GM23248 (cell line): ENCODE measurements around the gene TARDBP. TPM values are rescaled to one million over a fixed set of nuclear protein-coding genes. Genes with fewer than 3 reads are reported as not detected.
"Not testable (repeated sequence)": the region's sequence is repeated elsewhere in the genome, so short reads cannot be mapped to it uniquely, and the experiment has no call there.

Experiments
- DNase-seq: peaks from one replicate; pipeline ENCODE4 v3.0.0-alpha.2; 2015
- H2AFZ ChIP-seq: fragments of 200-600 bp; sonication (generic); 2 replicates; pipeline ENCODE4 v1.6.1; 2016; ENCODE audit warnings: antibody characterized with exemption
- H3F3A ChIP-seq: fragments of 200-600 bp; sonication (generic); 2 replicates; pipeline ENCODE4 v1.6.1; 2016; ENCODE audit warnings: mild to moderate bottlenecking, antibody characterized with exemption, mixed run types; ENCODE audit not compliant: insufficient read depth
- H3K27ac ChIP-seq: fragments of 200-600 bp; sonication (generic); 2 replicates; pipeline ENCODE4 v1.5.1; 2016; ENCODE audit warnings: mild to moderate bottlenecking
- H3K27me3 ChIP-seq: fragments of 200-600 bp; sonication (generic); replicated peaks from 2 replicates; pipeline ENCODE4 v1.6.1; 2016; ENCODE audit warnings: mild to moderate bottlenecking; ENCODE audit not compliant: insufficient read depth
- H3K36me3 ChIP-seq: fragments of 200-600 bp; sonication (generic); 2 replicates; pipeline ENCODE4 v1.6.1; 2016; ENCODE audit warnings: low read depth, mild to moderate bottlenecking
- H3K4me1 ChIP-seq: fragments of 200-600 bp; sonication (generic); 2 replicates; pipeline ENCODE4 v1.6.1; 2016; ENCODE audit warnings: mild to moderate bottlenecking; ENCODE audit not compliant: insufficient read depth
- H3K4me2 ChIP-seq: fragments of 200-600 bp; sonication (generic); one replicate; pipeline ENCODE4 v1.6.1; 2016; ENCODE audit warnings: mild to moderate bottlenecking; ENCODE audit not compliant: unreplicated experiment
- H3K4me3 ChIP-seq: fragments of 200-600 bp; sonication (generic); 2 replicates; pipeline ENCODE4 v1.5.1; 2016; ENCODE audit warnings: mild to moderate bottlenecking
- H3K79me2 ChIP-seq: fragments of 200-600 bp; sonication (generic); 2 replicates; pipeline ENCODE4 v1.6.1; 2016; ENCODE audit warnings: mild to moderate bottlenecking; ENCODE audit not compliant: insufficient read depth
- H3K9ac ChIP-seq: fragments of 200-600 bp; sonication (generic); 2 replicates; pipeline ENCODE4 v1.6.1; 2016; ENCODE audit warnings: mild to moderate bottlenecking
- H3K9me2 ChIP-seq: fragments of 200-600 bp; sonication (generic); 2 replicates; pipeline ENCODE4 v1.6.1; 2016; ENCODE audit warnings: mixed run types, mild to moderate bottlenecking, moderate library complexity; ENCODE audit not compliant: insufficient read depth
- H3K9me3 ChIP-seq: fragments of 200-600 bp; sonication (generic); one replicate; pipeline ENCODE4 v1.6.1; 2017; ENCODE audit warnings: low read depth
- H4K20me1 ChIP-seq: fragments of 200-600 bp; sonication (generic); 2 replicates; pipeline ENCODE4 v1.6.0; 2016; ENCODE audit not compliant: insufficient read depth
- EZH2 ChIP-seq: fragments of 200-600 bp; sonication (generic); IDR thresholded peaks from 2 replicates; pipeline ENCODE4 v1.6.1; 2018; ENCODE audit warnings: antibody characterized with exemption, mild to moderate bottlenecking; ENCODE audit not compliant: insufficient read depth, poor library complexity, severe bottlenecking
- EZH2phosphoT487 ChIP-seq: fragments of 200-600 bp; sonication (generic); IDR thresholded peaks from 2 replicates; pipeline ENCODE4 v1.6.1; 2018; ENCODE audit warnings: antibody characterized with exemption, moderate library complexity, mild to moderate bottlenecking, low read depth; ENCODE audit not compliant: insufficient read depth
- WGBS, 2 experiments: methylation state at CpG; one replicate each; pipeline ENCODE4 v1.1.6; 2015 to 2017; ENCODE audit warnings: low lambda C conversion rate in 2 of 2, low coverage in 1 of 2; ENCODE audit errors: missing lambda C conversion rate in 2 of 2; 5-methylcytosine and 5-hydroxymethylcytosine counted together
- in situ Hi-C: fragments of 300-500 bp; cut with MboI; formaldehyde crosslinking; loops from 2 replicates; pipeline ENCODE4 v1.15.0; 2020
- polyA plus RNA-seq: library from polyadenylated mRNA; unstranded; fragments of >200 nt; fragmentation: Nextera tagmentation; extraction: Ambion mirVana; gene quantifications from 2 replicates; pipeline ENCODE4 v1.2.1, GENCODE V29; 2016
- total RNA-seq: library from RNA; depleted of rRNA; stranded (reverse); fragments of >200 nt; shearing (Covaris generic); gene quantifications from 2 replicates; pipeline ENCODE4 v1.2.3, GENCODE V29; 2014

The TARDBP gene
- total and polyA plus RNA-seq, 2 experiments from 2014 or later = 36.0 to 128 TPM

DNA sequence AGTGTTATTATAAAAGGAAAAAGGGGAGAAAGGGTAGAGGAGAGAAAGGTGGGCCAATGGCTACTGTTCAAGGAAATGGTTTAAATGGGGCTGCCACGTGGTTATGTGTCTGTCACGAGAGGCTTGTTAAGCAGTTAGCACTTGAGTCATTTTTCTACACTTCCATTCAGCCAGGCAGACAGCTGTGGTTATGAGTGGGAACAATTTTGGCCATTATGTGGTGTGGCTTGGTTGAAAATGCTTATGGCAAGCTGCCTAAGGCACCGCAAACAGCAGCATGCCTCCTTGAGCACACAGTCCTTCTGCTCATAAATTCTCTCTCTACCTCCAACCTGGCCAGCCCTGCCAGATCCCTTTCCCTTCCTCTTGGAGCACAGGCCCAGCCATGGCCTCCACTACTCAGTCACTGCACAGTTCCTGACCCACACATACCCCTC is 50.5 kb downstream of the TARDBP start:
- Histone ChIP-seq H2AFZ (no peak overlapping the region), H3K27ac (peak overlapping the region; percentile 69), H3K79me2 (peaks cover 33% of the 10 kb centered on the region), H3F3A (peaks cover 27% of the 10 kb centered on the region), H3K4me2 (no peak overlapping the region), H3K9me3 (no peaks in the 10 kb centered on the region), H3K9ac (peak overlapping the region; percentile 33; the same call in 1 of the 2 replicates), H4K20me1 (no peaks in the 10 kb centered on the region), H3K36me3 (peaks cover 23% of the 10 kb centered on the region), H3K9me2 (no peaks in the 10 kb centered on the region), H3K4me3 (no peak overlapping the region), H3K27me3 (no peaks in the 10 kb centered on the region), H3K4me1 (peaks cover 14% of the 10 kb centered on the region)
- TF ChIP-seq EZH2phosphoT487 (0 out of 2 replicates have a peak, but pooled peaks have one; percentile 71), EZH2 (no peak)
- peak; percentile 84 for DNase-seq
- 27 to 31% methylated on average over 3 of the region's 3 CpGs for WGBS, 2 experiments
- in situ Hi-C loops = no loop called here

DNA sequence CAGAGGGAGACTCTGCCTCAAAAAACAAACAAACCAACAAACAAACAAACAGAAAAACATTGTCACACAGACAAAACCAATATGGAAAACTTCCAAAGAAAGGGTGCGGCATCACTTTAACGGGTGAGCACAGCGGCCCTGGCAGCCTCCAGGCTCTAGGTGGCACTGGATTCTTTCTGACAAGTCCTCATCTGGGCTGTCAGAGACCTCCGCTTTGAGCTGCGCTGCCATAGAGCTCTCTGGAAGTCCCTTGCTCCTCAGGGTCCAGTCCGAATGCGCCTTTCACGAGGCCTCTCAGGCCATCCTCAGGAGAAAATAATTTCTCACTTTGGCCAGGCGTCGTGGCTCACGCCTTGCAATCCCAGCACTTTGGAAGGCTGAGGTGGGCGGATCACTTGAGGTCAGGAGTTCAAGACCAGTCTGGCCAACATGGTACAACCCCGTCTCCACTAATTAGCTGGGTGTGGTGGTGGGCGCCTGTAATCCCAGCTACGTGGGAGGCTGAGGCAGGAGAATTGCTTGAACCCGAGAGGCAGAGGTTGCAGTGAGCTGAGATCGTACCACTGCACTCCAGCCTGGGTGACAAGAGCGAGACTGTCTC is 51.6 kb downstream of the TARDBP start:
- H3F3A ChIP-seq = peaks cover 27% of the 10 kb centered on the region
- WGBS, 2 experiments = 75 to 81% methylated on average over 17 to 18 of the region's 18 CpGs
- H3K9me3 ChIP-seq, in situ Hi-C loops, H3K27ac ChIP-seq, H2AFZ ChIP-seq, H4K20me1 ChIP-seq, H3K27me3 ChIP-seq, H3K9ac ChIP-seq, H3K4me2 ChIP-seq, H3K9me2 ChIP-seq, H3K4me3 ChIP-seq: not testable (repeated sequence)
- DNase-seq = peak; percentile 20
- H3K36me3 ChIP-seq = peaks cover 25% of the 10 kb centered on the region
- peaks cover 14% of the 10 kb centered on the region for H3K4me1 ChIP-seq
- peaks cover 23% of the 10 kb centered on the region for H3K79me2 ChIP-seq

DNA sequence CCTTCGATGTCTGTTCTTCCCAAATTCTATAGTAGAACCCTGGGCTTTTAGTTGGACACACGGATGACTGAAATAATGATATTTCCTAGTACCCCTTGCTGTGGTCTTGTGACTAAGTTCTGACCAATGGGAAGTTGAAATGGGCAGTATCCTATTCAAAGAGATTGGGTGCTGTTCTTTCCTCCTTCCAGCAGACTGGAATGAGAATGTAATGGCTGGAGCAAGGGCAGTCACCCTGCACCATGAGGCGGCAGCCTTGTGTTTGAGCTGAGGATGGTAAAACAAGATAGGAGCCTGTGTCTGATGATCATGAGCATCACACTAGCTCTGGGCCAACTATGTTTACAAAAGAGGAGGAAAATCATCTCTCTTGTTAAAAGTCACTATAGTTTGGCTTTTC is 52.5 kb downstream of the TARDBP start:
- no peak overlapping the region for H2AFZ ChIP-seq
- DNase-seq = no peak
- 98 to 100% methylated on average over 3 of the region's 3 CpGs for WGBS, 2 experiments
- H3K4me3 ChIP-seq = no peak overlapping the region
- peaks cover 30% of the 10 kb centered on the region for H3K36me3 ChIP-seq
- H3F3A ChIP-seq = peaks cover 27% of the 10 kb centered on the region
- no peak overlapping the region for H3K4me2 ChIP-seq
- H3K79me2 ChIP-seq = peaks cover 16% of the 10 kb centered on the region
- in situ Hi-C loops = no loop called here
- peaks cover 14% of the 10 kb centered on the region for H3K4me1 ChIP-seq
- no peak overlapping the region for H3K27ac ChIP-seq
- H3K9ac ChIP-seq = no peak overlapping the region
- H3K27me3 ChIP-seq = no peaks in the 10 kb centered on the region
- H3K9me2 ChIP-seq = no peaks in the 10 kb centered on the region
- no peaks in the 10 kb centered on the region for H4K20me1 ChIP-seq
- TF ChIP-seq EZH2 (no peak), EZH2phosphoT487 (no peak)
- H3K9me3 ChIP-seq = no peaks in the 10 kb centered on the region

DNA sequence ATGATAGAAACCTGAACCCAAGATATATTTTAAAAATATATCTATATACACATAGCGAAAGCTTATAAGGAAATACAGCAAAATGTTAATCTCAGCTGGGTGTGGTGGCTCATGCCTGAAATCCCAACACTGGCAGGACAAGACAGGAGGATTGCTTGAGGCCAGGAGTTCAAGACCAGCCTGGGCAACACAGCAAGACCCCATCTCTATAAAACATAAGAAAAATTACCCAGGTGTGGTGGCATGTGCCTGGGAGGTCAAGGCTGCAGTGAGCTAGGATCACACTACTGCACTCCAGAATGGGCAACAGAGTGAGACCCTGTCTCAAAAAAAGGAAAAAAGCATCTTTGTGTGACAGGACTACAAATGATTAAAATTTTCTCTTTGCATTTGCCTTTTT is 53.3 kb downstream of the TARDBP start:
- Histone ChIP-seq H3F3A (peaks cover 22% of the 10 kb centered on the region), H3K27ac (no peak overlapping the region), H3K9me2 (no peaks in the 10 kb centered on the region), H3K9me3 (no peaks in the 10 kb centered on the region), H3K27me3 (no peaks in the 10 kb centered on the region), H3K4me1 (peaks cover 12% of the 10 kb centered on the region), H3K9ac (no peak overlapping the region), H3K79me2 (peaks cover 16% of the 10 kb centered on the region), H3K36me3 (peaks cover 30% of the 10 kb centered on the region), H3K4me3 (no peak overlapping the region), H4K20me1 (no peaks in the 10 kb centered on the region), H2AFZ (no peak overlapping the region), H3K4me2 (no peak overlapping the region)
- WGBS, 2 experiments = 97 to 100% methylated on average over 1 of the region's 1 CpG
- in situ Hi-C loops = no loop called here
- TF ChIP-seq EZH2 (no peak), EZH2phosphoT487 (no peak)
- DNase-seq = no peak
